ENCODE results near the gene ARHGEF6. TPM values are rescaled to one million over a fixed set of nuclear protein-coding genes. Genes with fewer than 3 reads are reported as not detected.

ARHGEF6 gene
- total RNA-seq, 2 experiments from 2014 or later: 50.8 to 64.5 TPM

DNA sequence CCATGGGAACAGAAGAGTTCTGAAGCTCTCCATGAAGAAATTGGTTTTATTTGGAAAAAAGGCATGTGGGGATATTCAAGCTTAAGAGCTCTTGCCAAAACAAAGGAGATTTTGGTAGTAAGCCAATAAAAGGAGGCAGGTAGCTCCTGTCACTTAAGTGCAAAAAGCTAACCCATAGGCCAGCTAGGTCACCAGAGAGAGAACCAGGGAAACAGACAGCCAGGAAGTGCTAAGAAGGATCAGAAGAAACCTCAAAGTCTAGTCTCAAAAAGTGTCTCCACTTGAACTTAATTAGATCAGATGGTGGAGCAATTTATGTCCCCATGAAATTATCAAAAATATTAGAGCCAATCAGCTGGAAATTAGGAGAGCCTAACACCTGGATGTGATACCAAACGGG is 83.6 kb downstream of the ARHGEF6 start:
- Histone ChIP-seq H3K9me2 (ENCODE audit: insufficient read depth, low read length) (no peaks in the 10 kb centered on the region), H4K20me1 (ENCODE audit: insufficient read depth, low read length) (no peaks in the 10 kb centered on the region), H3K4me3 (ENCODE audit: low read depth, low read length, poor library complexity, severe bottlenecking) (no peak overlapping the region), H2AFZ (ENCODE audit: low read length) (no peak overlapping the region), H3K4me2 (ENCODE audit: low read length) (no peak overlapping the region), H3K36me3 (ENCODE audit: insufficient read depth, low read length) (peaks cover 4% of the 10 kb centered on the region; the same call in 1 of the 2 replicates), H3K27ac (ENCODE audit: low read depth, low read length, poor library complexity, severe bottlenecking) (no peak overlapping the region), H3K79me2 (ENCODE audit: insufficient read depth, low read depth, low read length) (no peaks in the 10 kb centered on the region), H3K9me3 (ENCODE audit: low read length) (no peaks in the 10 kb centered on the region), H3K4me1 (ENCODE audit: insufficient read depth, low read length, poor library complexity, severe bottlenecking) (peaks cover 13% of the 10 kb centered on the region)
- BruUV-seq (replicated peaks): no TSS peak
- TF ChIP-seq CTCF (conservative IDR thresholded peaks at IDR 0.05; ENCODE audit: low read length) (no peak), EZH2phosphoT487 (IDR thresholded peaks at IDR 0.05; ENCODE audit: borderline replicate concordance, low read depth, low read length) (no peak)
- ChIA-PET POLR2A (no interaction called here), CTCF (ENCODE audit: unreplicated experiment) (no interaction called here)
- no peak for DNase-seq (ENCODE audit: low spot score)
- intact Hi-C loops (cut with micrococcal nuclease; ENCODE audit: unreplicated experiment): loop anchor here (10.0 kb wide), 2 partner anchors 182 to 672 kb away; no protein-coding TSS in a partner anchor

DNA sequence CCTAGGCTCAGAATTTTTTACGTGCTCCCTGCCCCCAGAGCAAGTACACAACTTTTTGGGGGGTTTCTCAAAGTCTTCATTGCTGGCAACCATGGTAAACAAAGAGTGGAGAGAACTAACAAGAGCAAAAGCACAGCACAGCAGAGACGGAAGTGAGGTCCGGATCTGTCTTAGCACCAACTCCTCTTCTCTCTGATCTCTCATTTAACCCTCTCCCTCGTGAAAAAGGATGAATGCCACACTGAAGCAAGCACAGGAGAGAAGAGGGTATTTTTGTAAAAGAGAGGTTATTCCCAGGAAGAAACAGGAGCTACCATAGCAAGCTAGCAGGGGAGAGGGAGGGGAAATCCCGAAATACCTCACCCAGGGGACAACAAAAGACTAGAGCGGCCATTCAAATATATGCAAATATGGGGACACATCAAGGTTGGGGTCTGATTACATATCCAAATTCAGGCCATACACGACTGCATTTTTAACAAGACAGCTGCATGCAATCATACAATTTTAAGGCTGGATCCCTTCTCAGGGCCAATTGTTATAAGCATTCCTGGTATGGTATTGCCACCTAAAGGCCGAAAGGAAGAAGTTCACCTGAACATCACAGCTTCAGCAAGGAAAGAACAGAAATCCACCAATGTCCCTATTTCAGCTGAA is 86.2 kb downstream of the ARHGEF6 start:
- Histone ChIP-seq H4K20me1 (ENCODE audit: insufficient read depth, low read length) (no peaks in the 10 kb centered on the region), H3K4me2 (ENCODE audit: low read length) (peak overlapping the region; percentile 65), H3K9me2 (ENCODE audit: insufficient read depth, low read length) (no peaks in the 10 kb centered on the region), H3K27ac (ENCODE audit: low read depth, low read length, poor library complexity, severe bottlenecking) (peak overlapping the region; percentile 40), H3K4me1 (ENCODE audit: insufficient read depth, low read length, poor library complexity, severe bottlenecking) (peaks cover 18% of the 10 kb centered on the region), H3K9me3 (ENCODE audit: low read length) (no peaks in the 10 kb centered on the region), H3K79me2 (ENCODE audit: insufficient read depth, low read depth, low read length) (no peaks in the 10 kb centered on the region), H3K36me3 (ENCODE audit: insufficient read depth, low read length) (peaks cover 11% of the 10 kb centered on the region), H3K4me3 (ENCODE audit: low read depth, low read length, poor library complexity, severe bottlenecking) (peak overlapping the region; percentile 31), H2AFZ (ENCODE audit: low read length) (peak overlapping the region; percentile 72; the same call in 1 of the 2 replicates)
- ChIA-PET POLR2A (interaction anchor here (0.6 kb wide), 1 partner anchor 130 kb away, joined by 4 read pairs; no protein-coding TSS in a partner anchor), CTCF (ENCODE audit: unreplicated experiment) (no interaction called here)
- intact Hi-C loops (cut with micrococcal nuclease; ENCODE audit: unreplicated experiment): loop anchor here (2.0 to 10.0 kb wide), 3 partner anchors 86 to 670 kb away; no protein-coding TSS in a partner anchor
- TF ChIP-seq EZH2phosphoT487 (IDR thresholded peaks at IDR 0.05; ENCODE audit: borderline replicate concordance, low read depth, low read length): no peak
- TF ChIP-seq CTCF (conservative IDR thresholded peaks at IDR 0.05; ENCODE audit: low read length): peak; percentile 78
- DNase-seq (ENCODE audit: low spot score): peak; percentile 58
- BruUV-seq (replicated peaks): no TSS peak

DNA sequence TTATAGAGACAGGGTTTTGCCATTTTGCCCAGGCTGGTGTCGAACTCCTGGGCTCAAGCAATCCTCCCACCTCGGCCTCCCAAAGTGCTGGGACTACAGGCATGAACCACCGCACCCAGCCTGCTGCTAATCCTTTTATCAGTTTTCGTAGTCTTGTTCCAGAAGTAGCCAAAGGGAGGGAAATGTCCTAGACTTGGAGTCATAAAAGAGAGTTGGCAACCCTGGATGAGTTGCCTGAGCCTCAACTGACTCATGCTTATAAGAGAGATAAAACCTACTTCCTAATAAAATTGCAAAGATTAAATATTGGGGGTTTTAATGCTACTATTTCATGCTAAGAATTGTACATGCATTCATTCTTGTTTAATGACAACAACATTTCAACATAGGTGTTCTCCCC is 88.5 kb downstream of the ARHGEF6 start:
- DNase-seq (ENCODE audit: low spot score): no peak
- intact Hi-C loops (cut with micrococcal nuclease; ENCODE audit: unreplicated experiment): loop anchor here (10.0 kb wide), 2 partner anchors 177 to 667 kb away; no protein-coding TSS in a partner anchor
- H3K4me3 ChIP-seq (ENCODE audit: low read depth, low read length, poor library complexity, severe bottlenecking): no peak overlapping the region
- H3K27ac ChIP-seq (ENCODE audit: low read depth, low read length, poor library complexity, severe bottlenecking): no peak overlapping the region
- no peak overlapping the region for H3K4me2 ChIP-seq (ENCODE audit: low read length)
- ChIA-PET CTCF (ENCODE audit: unreplicated experiment) (no interaction called here), POLR2A (no interaction called here)
- H3K36me3 ChIP-seq (ENCODE audit: insufficient read depth, low read length): peaks cover 28% of the 10 kb centered on the region
- H3K9me3 ChIP-seq (ENCODE audit: low read length): no peaks in the 10 kb centered on the region
- H3K4me1 ChIP-seq (ENCODE audit: insufficient read depth, low read length, poor library complexity, severe bottlenecking): peaks cover 18% of the 10 kb centered on the region
- TF ChIP-seq CTCF (conservative IDR thresholded peaks at IDR 0.05; ENCODE audit: low read length) (no peak), EZH2phosphoT487 (IDR thresholded peaks at IDR 0.05; ENCODE audit: borderline replicate concordance, low read depth, low read length) (no peak)
- BruUV-seq (replicated peaks): no TSS peak
- no peak overlapping the region for H2AFZ ChIP-seq (ENCODE audit: low read length)
- no peaks in the 10 kb centered on the region for H4K20me1 ChIP-seq (ENCODE audit: insufficient read depth, low read length)
- H3K79me2 ChIP-seq (ENCODE audit: insufficient read depth, low read depth, low read length): no peaks in the 10 kb centered on the region
- H3K9me2 ChIP-seq (ENCODE audit: insufficient read depth, low read length): no peaks in the 10 kb centered on the region
